Renal pelvis (tissue), 3 donors: Measurements from ENCODE around the gene ZNF579. TPM values are rescaled to one million over a fixed set of nuclear protein-coding genes. Genes with fewer than 3 reads are reported as not detected.

Experiments
- polyA plus RNA-seq, 3 donors: library from polyadenylated mRNA; unstranded; fragments of 120-200 nt; gene quantifications; one replicate each; pipeline ENCODE4 v1.2.1, GENCODE V29; 2013; ENCODE audit not compliant: insufficient read length in 3 of 3

ZNF579 gene
- polyA plus RNA-seq, 3 donors, result 21.5 to 23.7 (median 22.9) TPM

Other genes starting within 250 kb of the ZNF579 start
- 10 to 100 TPM; 21.5 to 37.2 (median 33.0) TPM for gene KMT5C, start 241.0 kb downstream of the ZNF579 start, polyA plus RNA-seq
- 1 to 10 TPM in 2 of 3 donors, under 1 TPM in 1; 0.97 to 2.0 (median 1.3) TPM for gene COX6B2, start 226.1 kb downstream of the ZNF579 start, polyA plus RNA-seq
- gene GARIN5B, start 217.6 kb downstream of the ZNF579 start, polyA plus RNA-seq, result under 1 TPM; 0.13 to 0.31 (median 0.14) TPM
- 1 to 10 TPM; 1.2 to 2.0 (median 1.5) TPM for gene IL11, start 210.4 kb downstream of the ZNF579 start, polyA plus RNA-seq
- gene TMEM190, start 204.0 kb downstream of the ZNF579 start, polyA plus RNA-seq, result under 1 TPM; 0.41 to 0.81 (median 0.55) TPM
- 1 to 10 TPM in 1 of 3 donors, under 1 TPM in 2; 0.61 to 1.2 (median 0.91) TPM for gene TMEM238, start 196.6 kb downstream of the ZNF579 start, polyA plus RNA-seq
- gene RPL28, start 194.9 kb downstream of the ZNF579 start, polyA plus RNA-seq, result 1,000 to 10,000 TPM; 1,015 to 1,277 (median 1,113) TPM
- gene UBE2S, start 173.1 kb downstream of the ZNF579 start, polyA plus RNA-seq, result 10 to 100 TPM; 45.2 to 74.8 (median 57.4) TPM
- gene SHISA7, start 137.5 kb downstream of the ZNF579 start, polyA plus RNA-seq, result under 1 TPM; 0.10 to 0.31 (median 0.26) TPM
- 10 to 100 TPM; 42.6 to 52.1 (median 50.0) TPM for gene ISOC2, start 119.2 kb downstream of the ZNF579 start, polyA plus RNA-seq
- gene C19orf85, start 116.1 kb downstream of the ZNF579 start, polyA plus RNA-seq, result not detected
- 1 to 10 TPM; 5.1 to 6.8 (median 5.2) TPM for gene ZNF628, start 104.2 kb downstream of the ZNF579 start, polyA plus RNA-seq
- gene NAT14, start 95.7 kb downstream of the ZNF579 start, polyA plus RNA-seq, result 10 to 100 TPM; 45.7 to 58.9 (median 58.8) TPM
- 1 to 10 TPM; 1.6 to 4.1 (median 2.1) TPM for gene SSC5D, start 92.4 kb downstream of the ZNF579 start, polyA plus RNA-seq
- gene SBK2, start 43.7 kb downstream of the ZNF579 start, polyA plus RNA-seq, result 1 to 10 TPM in 2 of 3 donors, under 1 TPM in 1; 0.99 to 2.3 (median 1.5) TPM
- under 1 TPM in 2 of 3 donors, not detected in 1; 0.11 to 0.44 TPM for gene SBK3, start 35.3 kb downstream of the ZNF579 start, polyA plus RNA-seq
- 10 to 100 TPM; 25.2 to 27.9 (median 25.6) TPM for gene FIZ1, start 18.7 kb upstream of the ZNF579 start, polyA plus RNA-seq
- 10 to 100 TPM; 10.5 to 13.2 (median 12.4) TPM for gene ZNF524, start 19.4 kb upstream of the ZNF579 start, polyA plus RNA-seq
- gene ZNF865, start 24.8 kb upstream of the ZNF579 start, polyA plus RNA-seq, result 10 to 100 TPM in 2 of 3 donors, 1 to 10 TPM in 1; 9.9 to 13.5 (median 11.6) TPM
- 10 to 100 TPM; 13.6 to 15.9 (median 13.9) TPM for gene ZNF784, start 43.7 kb upstream of the ZNF579 start, polyA plus RNA-seq
- 10 to 100 TPM; 55.8 to 60.5 (median 57.3) TPM for gene ZNF580, start 60.2 kb upstream of the ZNF579 start, polyA plus RNA-seq
- 10 to 100 TPM; 28.3 to 35.1 (median 32.8) TPM for gene ZNF581, start 62.8 kb upstream of the ZNF579 start, polyA plus RNA-seq
- 10 to 100 TPM; 28.0 to 30.2 (median 28.2) TPM for gene CCDC106, start 67.4 kb upstream of the ZNF579 start, polyA plus RNA-seq
- 100 to 1,000 TPM; 198 to 235 (median 219) TPM for gene U2AF2, start 74.2 kb upstream of the ZNF579 start, polyA plus RNA-seq
- 100 to 1,000 TPM; 123 to 173 (median 140) TPM for gene EPN1, start 94.4 kb upstream of the ZNF579 start, polyA plus RNA-seq
- under 1 TPM in 1 of 3 donors, not detected in 2; 0.05 TPM for gene NLRP9, start 157.6 kb upstream of the ZNF579 start, polyA plus RNA-seq
- gene RFPL4A, start 178.2 kb upstream of the ZNF579 start, polyA plus RNA-seq, result under 1 TPM in 2 of 3 donors, not detected in 1; 0.09 to 0.22 TPM
- gene RFPL4AL1, start 188.3 kb upstream of the ZNF579 start, polyA plus RNA-seq, result not detected